Retinal pigment epithelial cell (primary cell): ENCODE data around the gene DNASE1L3.

Experiments
- DNase-seq: peaks from one replicate; pipeline ENCODE4 v3.0.0-alpha.2; 2010; ENCODE audit warnings: low read depth
- H3K4me3 ChIP-seq: 2 replicates; pipeline ENCODE4 v1.5.1; 2011; ENCODE audit warnings: mild to moderate bottlenecking, low read length, control low read depth, moderate library complexity
- CTCF ChIP-seq: conservative IDR thresholded peaks from 2 replicates; pipeline ENCODE4 v1.5.1; 2011; ENCODE audit warnings: low read depth, low read length, control low read depth, inconsistent platforms

DNASE1L3 gene

DNA sequence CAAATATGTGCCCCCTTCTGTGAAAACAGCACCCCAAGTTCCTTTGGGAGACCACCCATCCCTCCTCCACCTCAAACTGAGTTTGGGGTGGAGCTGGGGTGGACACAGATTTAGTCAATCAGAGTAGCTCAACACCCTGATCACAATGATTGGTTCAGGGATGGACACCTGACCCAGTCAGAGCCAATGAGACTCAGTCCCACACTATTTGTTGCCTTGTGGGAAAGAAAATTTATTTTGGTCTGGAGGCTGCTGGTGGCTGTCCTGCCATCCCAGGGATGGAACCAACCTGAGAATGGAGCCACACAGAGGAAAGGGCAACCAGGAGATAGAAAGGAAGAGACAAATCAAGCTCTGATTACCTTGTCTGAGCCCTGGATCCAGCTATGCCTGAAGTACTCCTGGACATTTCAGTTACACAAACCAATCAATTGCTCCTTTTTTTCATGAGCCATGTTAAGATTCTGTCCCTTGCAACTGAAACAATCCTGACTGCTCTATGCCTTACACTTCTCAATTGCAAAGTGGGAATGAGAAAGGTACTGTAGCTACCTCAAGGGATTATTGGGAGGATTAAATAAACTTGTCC, 10.6 kb downstream of the DNASE1L3 start:
- DNase-seq = no peak
- H3K4me3 ChIP-seq = no peak overlapping the region
- no peak for TF ChIP-seq CTCF

GRCh38 chr3:58198804-58199203, 12.0 kb downstream of the DNASE1L3 start:
- H3K4me3 ChIP-seq = no peak overlapping the region
- TF ChIP-seq CTCF = no peak
- no peak for DNase-seq

GRCh38 chr3:58198362-58198761, 12.4 kb downstream of the DNASE1L3 start:
- no peak for TF ChIP-seq CTCF
- DNase-seq = no peak
- no peak overlapping the region for H3K4me3 ChIP-seq

DNA sequence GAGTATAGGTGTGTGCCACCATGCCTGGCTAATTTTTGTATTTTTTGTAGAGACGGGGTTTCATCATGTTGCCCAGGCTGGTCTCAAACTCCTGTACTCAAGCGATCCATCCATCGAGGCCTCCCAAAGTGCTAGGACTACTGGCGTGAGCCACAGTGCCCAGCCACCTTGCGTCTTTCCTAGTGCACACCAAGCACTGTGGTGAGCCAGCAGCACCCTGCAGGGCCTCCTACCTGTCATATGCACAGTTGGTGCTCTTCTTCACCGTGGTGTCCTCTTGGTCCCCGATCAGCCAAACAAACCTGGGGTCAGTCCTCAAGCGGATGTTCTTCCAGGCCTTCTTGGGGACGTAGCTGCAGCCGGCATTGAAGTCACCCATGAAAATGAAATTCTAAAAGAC, 13.2 kb downstream of the DNASE1L3 start:
- H3K4me3 ChIP-seq = no peak overlapping the region
- DNase-seq = no peak
- TF ChIP-seq CTCF = no peak

GRCh38 chr3:58193682-58194407, 16.9 kb downstream of the DNASE1L3 start:
- no peak for TF ChIP-seq CTCF
- no peak for DNase-seq
- no peak overlapping the region for H3K4me3 ChIP-seq

DNA sequence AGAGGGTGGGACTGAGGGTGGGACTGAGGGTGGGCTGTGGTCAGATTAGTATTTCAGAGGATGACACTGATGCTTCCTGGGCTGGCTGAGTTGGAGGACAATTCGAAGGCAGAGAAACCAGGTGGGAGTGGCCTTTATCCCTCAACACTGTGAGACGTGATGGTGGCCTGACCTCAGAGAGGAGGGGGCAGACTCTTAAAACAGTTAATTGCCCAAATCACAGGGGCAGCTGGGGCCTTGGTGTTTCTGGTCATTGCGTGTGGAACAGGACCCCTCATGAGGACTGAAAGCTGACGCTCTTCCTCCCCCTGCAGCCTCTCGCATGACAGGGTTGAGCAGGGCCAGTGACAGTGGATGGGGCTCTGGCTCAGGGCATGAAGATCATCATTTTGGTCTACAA, 18.7 kb downstream of the DNASE1L3 start:
- no peak for TF ChIP-seq CTCF
- no peak for DNase-seq
- no peak overlapping the region for H3K4me3 ChIP-seq

- TF ChIP-seq CTCF = no peak
- DNase-seq = no peak
- no peak overlapping the region for H3K4me3 ChIP-seq
Measured at GRCh38 chr3:58191361-58191991, 19.3 kb downstream of the DNASE1L3 start.
